NOMO-1 treated with DMSO at 0.1 percent for 48 hours (cell line): ENCODE measurements around the gene ATP6V0E2.

ENCODE experiments used
- DNase-seq: peaks from one replicate; lab custom pipeline; 2025; ENCODE audit not compliant: unreplicated experiment; lab: John Stamatoyannopoulos, UW

ATP6V0E2 gene

DNA sequence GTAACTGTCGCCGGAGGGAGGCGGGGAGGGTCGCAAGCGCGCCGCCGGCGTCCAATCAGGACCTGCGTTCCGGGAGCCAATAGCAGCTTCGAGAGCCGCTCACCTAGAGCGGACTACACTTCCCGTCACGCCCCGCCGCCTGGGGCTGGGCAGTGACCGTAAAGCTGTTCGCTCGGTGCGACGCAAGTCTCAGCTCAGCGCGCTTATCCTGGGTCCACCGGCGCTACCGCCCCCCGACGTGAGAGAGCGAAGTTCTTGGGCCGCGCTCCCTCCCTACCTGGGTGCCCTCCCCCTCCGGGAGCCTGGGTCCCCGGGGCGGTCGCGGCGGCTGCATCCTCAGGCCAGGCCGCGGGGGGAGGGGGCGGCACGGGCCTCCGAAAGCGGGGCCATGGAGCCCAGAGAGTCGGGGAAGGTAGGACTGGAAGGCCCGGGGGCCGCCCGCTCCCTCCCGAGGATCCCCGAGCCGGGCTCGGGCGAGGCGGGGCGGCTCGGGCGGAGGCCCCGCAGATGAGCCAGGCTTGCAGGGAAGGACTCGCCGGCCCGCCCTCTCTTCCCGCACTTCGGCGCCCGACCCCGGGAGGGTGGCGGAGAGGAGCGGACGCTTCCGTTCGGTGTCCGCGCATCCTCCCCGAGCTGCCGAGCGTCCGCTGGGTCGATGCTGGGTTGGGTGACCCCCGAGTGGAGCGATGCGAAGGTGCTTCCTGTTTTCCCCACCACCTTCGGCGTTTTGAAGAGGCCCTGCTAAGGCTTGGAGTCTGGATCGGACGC is 35.4 kb upstream of the ATP6V0E2 start, which contains the start of gene ZNF862:
ZNF862 (plus strand) TSS at position 152 of the 768 bp plus-strand sequence; CDS start at position 389, 237 bp downstream.
- DNase-seq: peak; percentile 86

DNA sequence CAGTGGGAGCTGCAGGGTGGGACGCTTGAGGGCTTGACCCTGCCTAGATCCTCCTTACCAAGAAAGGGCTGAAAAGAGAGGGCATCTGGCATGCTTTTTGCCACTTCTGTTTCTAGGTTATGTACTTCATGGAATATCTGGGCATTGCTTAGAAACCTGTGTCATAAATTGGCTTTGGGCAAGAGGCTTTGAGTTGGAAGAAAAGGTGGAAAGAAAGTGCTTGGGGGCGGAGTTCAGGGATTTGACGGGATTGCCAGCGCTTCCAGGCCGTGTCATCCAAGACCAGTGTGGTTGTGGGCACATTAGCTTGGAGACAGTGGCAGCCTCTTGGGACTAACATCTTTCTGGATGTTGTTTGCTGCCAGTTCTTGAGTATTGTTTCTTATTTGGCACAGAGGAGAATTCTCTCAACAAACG is 34.8 kb upstream of the ATP6V0E2 start:
- DNase-seq: no peak

DNA sequence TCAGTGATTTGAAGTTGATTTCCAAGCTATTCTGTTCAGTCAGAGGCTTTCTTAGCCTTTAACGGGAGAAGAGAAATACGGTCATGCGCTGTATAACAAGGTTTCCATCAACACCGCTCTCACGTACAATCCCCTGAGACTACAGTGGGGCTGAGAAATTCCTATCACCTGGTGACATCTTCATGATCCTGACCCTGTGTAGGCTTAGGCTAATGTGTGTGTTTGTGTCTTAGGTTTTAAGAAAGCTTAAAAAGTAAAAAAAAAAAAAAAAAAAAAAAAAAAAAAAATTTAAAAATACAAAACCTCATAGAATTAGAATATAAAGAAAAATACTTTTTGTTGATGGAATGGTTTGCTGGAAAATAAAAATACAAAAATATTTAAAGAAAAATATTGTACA is 33.8 kb upstream of the ATP6V0E2 start:
- DNase-seq: no peak

DNA sequence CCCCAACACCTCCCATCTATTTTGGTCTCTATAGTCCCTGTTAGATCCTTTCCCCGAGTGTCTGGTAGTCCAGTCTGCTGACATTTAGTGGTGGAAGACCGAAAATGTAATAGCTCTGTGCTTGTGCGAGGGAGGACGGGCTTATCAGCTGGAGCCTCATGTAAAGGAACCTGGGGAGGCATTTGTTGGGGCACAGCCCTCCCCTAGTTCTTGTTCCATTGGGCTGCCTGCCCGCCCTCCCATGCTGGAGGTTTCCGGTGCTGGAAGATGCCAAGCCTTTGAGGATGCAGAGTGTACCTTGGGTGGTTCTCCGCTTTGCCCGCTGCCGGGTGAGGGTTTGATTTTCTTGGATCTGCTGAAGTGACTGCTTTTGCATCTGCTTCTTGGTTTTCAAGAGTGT is 30.2 kb upstream of the ATP6V0E2 start:
- no peak for DNase-seq

DNA sequence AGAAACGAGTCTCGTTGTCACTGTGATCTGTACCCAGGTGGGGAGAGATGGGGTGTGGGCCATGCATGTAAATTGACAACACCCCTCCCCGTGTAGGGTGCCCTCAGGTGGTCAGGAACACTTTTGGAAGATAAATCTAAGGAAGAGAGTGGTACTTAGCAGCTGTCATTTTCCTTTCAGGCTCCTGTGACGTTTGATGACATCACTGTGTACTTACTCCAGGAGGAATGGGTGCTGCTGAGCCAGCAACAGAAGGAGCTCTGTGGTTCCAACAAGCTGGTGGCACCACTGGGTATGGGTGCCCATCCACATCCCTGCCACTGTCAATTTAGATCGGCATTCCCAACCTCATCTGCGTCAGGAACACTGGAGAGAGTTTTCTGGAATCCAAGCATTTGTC is 29.3 kb upstream of the ATP6V0E2 start:
- DNase-seq: no peak

DNA sequence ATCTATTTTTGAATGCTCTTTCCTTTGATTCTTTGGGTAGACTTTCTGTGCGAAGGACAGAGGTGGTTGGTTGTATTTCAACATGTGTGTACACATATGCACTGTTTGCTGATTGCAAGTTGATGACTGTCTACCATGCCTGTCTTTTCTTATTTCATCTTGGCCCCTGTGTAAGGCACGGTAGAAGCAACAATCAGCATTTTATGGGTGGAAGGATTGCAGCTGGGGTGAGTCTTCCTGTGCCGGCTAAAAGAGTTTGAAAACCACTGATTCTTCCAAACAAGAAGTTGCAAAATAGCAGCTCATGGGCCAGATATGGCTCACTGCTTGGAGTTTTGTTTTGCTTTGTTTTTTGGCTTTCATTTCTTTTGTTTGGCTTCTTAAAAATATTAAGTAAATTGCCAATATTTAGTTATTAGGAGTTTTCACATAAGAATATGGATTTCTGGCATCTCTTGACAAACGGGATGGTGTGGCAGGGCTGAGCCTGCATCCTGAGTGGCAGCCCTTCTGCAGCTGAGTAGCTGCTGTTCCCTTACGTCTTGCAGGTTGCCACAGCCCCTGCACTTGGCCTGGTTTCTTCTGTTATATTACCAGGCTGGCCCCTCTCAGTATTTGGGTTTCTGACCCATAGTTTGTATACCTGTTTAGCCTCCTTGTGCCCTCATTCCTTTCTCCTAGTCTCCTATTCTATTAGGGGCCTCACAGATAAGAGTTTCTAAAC is 28.4 kb upstream of the ATP6V0E2 start:
- DNase-seq: no peak

DNA sequence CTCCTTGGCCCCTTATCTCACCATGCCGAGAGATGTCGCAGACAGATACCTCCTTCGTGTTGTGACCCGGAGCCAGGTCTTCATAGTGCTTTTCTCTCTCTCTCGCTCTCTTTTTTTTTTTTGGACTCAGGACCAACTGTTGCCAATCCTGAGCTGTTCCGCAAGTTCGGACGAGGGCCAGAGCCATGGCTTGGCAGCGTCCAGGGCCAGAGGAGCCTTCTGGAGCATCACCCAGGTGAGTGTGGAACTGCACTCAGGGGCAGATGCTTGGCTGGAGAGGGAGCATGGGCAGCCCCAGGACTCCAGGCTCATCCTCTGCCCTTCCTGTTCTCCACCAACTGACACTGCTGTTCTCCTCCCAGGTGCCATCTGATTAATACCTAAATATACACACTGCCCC is 27.7 kb upstream of the ATP6V0E2 start:
- no peak for DNase-seq

DNA sequence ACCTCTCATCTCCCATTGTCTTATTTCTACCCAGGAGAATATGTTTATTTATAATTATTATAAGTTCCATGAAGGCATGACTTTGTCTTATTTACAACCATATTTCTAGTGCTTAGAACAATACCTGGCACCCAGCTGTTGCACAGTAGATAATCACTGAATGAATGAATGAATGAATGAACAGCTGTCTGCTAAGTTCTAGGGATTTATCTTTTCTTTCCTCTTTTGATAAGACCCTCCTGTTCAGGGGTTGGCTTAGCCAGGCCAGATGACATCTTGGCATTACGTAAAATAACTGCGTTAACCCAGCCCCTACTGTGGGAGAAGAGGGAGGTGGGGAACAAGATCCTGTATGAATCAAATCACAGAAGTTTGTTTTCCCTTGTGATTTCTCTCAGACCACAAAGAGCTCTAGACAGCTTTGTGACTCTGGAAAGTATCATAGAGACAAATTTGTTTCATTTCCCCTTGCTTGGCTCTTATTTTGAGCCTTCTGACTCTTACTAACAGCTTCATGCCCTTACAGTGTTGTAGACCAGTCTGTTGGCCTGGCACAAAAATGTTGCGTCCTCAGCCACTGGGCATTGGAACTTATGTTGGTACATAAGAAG is 27.2 kb upstream of the ATP6V0E2 start:
- no peak for DNase-seq

DNA sequence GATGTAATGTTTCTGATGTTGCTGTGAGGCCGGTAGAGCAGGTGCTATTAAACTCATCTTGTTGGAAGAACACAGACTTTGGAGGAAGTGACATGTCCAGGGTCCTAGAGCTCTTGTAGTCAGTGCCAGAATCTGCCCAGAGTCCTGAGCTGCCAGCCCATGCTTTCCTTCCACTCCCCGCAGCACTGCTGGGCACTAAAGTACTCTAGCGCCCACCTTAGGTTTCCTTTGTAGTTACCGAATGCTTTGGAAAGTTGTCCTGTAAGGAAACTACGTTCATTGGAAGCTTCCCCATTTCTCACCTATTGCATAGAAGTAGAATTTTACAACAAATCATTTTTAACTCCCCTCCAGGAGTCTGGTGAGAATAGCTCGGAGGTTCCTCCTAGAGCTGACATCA is 24.6 kb upstream of the ATP6V0E2 start:
- no peak for DNase-seq

DNA sequence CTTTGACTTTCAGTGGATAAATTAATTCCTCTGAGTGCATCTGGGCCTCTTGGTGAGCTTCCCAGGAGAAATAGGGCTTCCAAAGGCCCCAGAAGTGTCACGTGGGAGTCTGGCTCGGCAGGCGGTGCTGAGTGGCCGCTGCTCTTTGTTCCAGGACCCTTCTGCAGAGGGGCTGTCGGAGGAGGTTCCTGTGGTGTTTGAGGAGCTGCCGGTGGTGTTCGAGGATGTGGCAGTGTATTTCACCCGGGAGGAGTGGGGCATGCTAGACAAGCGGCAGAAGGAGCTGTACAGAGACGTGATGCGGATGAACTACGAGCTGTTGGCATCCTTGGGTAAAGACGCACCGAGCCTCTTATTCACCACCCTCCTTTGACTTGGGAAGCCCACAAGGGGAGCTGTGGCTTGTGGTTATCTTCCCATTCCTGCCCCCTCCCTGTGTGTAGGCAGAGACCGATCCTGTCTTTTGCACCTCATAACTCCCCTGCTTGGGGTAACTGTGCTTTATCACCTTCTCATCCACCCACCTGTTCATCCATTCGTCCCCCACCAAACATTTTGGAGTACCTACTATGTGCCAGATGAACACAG is 23.7 kb upstream of the ATP6V0E2 start:
- DNase-seq: no peak

DNA sequence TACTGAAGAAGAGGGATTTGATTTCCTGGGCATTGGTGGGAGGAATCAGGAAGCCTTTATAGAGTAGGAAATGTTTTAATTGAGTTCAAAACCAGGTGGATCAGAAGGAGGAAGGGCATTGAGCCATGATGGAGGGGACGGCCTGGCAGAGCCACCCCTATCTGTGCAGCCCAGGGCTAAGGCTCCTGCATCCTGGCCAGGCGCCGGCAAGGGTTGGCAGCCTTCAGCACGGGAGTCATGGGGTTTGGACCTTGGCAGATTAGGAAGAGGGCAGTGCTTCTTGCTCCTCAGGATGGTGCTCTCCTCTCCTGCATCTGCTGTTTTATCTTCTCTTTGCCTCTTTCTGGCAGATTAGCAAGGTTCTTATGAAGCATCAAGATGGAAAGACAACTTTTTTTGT is 23.1 kb upstream of the ATP6V0E2 start:
- no peak for DNase-seq

DNA sequence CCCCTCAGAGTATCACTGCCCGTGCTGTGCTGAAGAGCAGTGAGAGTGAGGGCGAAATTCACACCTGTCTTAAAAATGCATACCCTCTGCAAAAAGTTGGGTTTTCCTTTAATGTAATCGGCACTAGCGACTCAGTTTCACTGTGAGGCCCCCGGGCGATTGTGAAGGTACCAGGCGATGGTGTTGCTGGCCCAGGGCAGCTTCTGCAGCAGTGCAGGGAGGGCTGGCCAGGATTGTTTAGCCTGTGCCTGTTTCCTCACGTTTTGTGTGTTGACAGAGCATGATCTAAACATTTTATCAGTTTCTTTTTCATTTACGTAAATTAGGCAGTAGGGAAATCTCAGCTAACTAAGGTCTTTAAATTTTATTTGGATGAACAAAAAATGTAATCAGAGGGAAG is 22.3 kb upstream of the ATP6V0E2 start:
- no peak for DNase-seq

DNA sequence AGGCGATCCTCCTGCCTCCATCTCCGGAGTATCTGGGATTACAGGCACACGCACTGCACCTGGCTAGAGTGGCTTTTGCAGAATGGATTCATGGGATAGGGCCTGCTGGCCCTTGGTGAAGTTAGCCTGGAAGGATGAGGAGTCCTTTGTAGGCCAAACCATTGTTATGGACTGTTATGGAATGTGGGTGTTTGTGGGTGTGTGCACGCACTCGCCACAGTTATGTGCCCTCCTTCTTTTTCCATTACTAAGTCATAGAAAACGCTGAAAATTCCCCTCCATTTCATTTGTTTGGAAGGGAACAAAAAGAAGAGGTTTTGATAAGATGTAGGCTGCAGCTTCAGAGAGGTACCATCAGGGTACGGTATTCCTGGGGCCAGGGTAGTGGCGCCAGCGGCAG is 20.6 kb upstream of the ATP6V0E2 start:
- no peak for DNase-seq

DNA sequence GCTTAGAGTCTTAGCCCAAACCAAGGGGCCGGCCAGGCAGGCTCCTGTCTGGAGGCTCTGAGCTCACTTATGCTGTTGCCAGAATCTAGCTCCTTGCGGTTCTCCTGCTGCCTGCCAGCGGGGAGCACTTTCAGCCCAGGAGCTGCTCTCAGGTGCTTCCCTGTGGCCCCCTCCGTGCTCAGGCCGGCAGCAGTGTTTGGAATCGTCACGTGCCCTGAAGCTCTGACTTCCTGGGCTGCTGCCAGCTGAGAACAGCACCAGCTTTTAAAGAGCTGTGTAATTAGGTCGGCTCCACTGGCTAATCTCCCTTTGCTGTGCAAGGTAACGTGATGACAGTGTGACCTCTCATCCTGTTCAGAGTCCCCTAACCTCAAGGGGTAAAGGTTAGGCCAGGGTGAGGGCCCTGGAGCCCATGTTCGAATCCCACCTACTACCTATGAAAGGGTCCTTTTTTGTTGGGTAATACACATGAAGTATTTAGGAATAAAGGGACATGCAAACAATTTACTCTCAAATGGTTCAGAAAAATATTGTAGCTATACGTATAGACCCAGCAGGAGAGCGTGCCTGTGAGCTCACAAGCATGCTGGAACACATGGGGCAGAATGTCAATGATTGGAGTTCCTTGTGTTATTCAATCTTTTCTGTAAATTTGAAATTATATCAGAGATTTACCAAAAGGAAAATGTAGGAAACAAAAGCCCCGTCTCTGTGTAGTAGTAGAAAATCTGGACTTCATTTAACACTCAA is 19.0 kb upstream of the ATP6V0E2 start:
- no peak for DNase-seq

DNA sequence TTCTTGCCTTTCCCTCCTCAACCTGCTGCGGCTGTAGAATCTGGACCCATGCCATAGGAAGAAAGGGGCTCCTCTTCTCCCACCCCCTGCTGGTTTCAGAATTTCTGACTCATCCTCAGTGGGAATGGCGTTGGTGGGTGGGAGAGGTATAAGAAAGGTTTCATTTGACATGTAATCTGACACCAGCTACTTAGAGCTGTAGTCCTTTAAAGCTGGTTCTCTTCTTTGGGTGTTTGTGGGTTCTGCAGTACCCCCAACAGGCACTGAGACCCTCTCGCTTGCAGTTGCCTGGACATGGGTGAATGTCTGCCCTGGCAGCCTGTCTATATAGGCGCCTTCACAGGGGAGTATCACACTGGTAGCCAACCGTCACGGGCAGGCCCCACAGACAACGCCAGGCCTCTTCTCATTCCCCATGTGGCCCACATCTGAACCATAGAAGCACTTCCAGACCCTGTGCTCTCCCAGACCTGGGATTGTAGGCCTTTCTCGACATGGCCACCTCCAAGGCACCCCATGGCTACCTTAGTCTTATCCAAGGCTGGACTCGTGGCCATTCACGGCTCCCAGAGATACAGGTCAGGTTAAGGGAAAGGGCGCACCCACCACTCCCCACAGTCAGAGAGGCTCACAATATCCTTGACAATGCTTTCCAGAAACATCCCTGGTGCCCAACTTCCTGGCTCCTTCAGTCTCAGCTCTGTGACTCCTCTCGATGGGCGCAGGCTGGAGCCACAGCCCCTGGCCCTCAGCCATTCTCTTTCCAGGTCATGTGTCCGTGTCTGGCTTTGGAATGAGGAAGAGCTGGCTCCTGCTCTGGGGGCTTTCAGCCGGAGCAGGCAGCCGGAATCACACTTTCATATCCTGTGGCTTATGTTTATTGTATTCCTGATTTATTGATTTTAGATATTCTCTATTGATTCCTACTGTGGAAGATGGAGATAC is 18.1 kb upstream of the ATP6V0E2 start:
- DNase-seq: no peak

DNA sequence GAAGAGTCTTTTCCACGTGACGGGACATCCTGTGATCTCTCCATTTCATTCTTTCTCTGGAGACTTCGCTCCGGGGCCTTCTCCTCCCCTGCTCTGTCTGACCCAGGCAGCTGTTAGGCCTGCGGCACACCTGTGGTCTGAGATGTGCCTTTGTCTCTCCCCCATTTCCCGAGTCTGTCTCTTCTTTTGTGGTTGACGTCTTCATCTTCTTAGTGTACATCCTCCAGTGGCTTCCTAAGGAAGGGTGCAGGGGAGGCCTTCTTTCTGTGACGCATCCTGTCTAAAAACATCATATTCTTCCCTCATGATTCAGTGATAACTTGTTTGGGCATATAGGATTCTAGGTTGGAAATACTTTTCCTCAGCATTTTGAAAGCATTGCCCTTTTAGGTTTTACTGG is 17.2 kb upstream of the ATP6V0E2 start:
- DNase-seq: no peak

DNA sequence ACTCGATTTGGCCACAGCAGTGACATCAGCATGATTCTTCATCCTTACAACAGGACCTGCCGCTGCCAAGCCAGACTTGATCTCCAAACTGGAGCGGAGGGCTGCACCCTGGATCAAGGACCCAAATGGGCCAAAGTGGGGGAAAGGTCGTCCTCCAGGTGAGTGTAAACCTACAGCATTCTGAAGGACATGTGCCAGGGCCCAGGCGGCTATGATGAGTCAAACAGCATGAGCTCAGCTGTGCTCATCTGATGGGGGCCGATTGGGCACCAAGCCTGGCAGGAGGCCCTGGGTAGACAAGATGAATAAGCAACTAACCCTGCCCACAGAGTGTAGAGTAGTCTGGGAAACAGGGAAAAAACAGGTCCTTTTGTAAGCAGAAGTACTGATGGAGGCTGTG is 14.4 kb upstream of the ATP6V0E2 start:
- no peak for DNase-seq

DNA sequence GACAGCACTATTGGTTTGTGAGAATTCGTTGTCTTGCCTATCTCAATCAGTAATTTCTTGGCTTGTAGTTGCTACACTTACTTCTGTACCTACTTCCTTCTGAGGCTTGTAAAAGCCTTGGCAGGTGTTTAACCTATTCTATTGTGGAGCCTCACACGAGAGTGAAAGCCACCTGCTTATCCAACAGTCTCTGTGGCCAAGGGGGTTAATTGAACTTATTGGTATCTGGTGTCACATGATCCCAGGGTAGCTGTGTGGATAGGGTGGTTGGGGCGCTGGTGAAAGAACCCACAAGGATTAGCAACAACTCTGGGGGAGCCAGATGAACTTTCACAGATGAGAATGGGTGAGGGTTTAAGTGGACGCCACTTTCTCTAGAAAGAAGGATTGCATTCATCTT is 13.9 kb upstream of the ATP6V0E2 start:
- no peak for DNase-seq

DNA sequence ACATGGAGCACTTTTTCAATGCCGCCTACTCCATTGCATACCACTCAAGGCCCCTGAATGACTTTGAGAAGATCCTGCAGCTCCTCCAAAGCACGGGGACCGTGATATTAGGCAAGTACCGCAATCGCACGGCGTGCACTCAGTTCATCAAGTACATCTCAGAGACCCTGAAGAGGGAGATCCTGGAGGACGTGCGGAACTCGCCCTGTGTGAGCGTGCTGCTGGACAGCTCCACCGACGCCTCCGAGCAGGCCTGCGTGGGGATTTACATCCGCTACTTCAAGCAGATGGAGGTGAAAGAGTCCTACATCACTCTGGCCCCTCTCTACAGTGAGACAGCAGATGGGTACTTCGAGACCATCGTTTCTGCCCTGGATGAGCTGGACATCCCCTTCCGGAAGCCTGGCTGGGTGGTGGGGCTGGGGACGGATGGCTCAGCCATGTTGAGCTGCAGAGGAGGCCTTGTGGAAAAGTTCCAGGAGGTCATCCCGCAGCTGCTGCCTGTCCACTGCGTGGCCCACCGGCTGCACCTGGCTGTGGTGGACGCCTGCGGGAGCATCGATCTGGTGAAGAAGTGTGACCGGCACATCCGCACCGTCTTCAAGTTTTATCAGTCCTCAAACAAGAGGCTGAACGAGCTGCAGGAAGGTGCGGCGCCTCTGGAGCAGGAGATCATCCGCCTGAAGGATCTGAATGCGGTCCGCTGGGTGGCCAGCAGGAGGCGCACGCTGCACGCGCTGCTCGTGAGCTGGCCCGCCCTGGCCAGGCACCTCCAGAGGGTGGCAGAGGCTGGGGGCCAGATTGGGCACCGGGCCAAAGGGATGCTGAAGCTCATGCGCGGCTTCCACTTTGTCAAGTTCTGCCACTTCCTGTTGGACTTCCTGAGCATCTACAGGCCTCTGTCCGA is 12.7 kb upstream of the ATP6V0E2 start:
- DNase-seq: no peak
